HEK293 (cell line): ENCODE data around the gene PPM1N.

ENCODE experiments used
- CTCF ChIA-PET: fragments of 350-600 bp; formaldehyde crosslinking; extraction: SDS; loops from one replicate; lab custom pipeline; 2021; ENCODE audit warnings: antibody characterized with exemption; lab: Yijun Ruan, JAX
- POLR2A ChIA-PET: fragments of 300-600 bp; formaldehyde crosslinking; extraction: SDS; loops from one replicate; lab custom pipeline; 2020; ENCODE audit warnings: antibody characterized with exemption, inconsistent platforms; lab: Yijun Ruan, JAX
- H3K27ac ChIP-seq: fragments of 200-500 bp; sonication (Bioruptor generic); 2 replicates; pipeline ENCODE4 v1.5.1; 2014; ENCODE audit warnings: low read depth, low read length, control low read depth, inconsistent platforms; ENCODE audit errors: extremely low read depth
- H3K36me3 ChIP-seq, 2 experiments: fragments of 200-500 bp in 1 of 2; sonication (Bioruptor generic) in 1 of 2; 1 replicate in 1 of 2; 2 replicates in 1 of 2; pipeline ENCODE4 v1.5.1; 2014 to 2017; ENCODE audit warnings: inconsistent platforms in 2 of 2, low read length in 2 of 2; ENCODE audit not compliant: control insufficient read depth in 2 of 2, insufficient read depth in 1 of 2
- H3K4me1 ChIP-seq: fragments of 200-500 bp; sonication (Bioruptor generic); 2 replicates; pipeline ENCODE4 v1.5.1; 2014; ENCODE audit warnings: mild to moderate bottlenecking, low read length, inconsistent platforms; ENCODE audit not compliant: control insufficient read depth, insufficient read depth
- H3K4me3 ChIP-seq: 2 replicates; pipeline ENCODE4 v1.5.1; 2011; ENCODE audit warnings: low read depth, mild to moderate bottlenecking, control low read depth, low read length, moderate library complexity
- H3K9me3 ChIP-seq: fragments of 200-500 bp; sonication (Bioruptor generic); 2 replicates; pipeline ENCODE4 v1.5.1; 2014; ENCODE audit warnings: low read depth, low read length, inconsistent platforms; ENCODE audit not compliant: control insufficient read depth, insufficient read depth
- FEZF1 ChIP-seq: fragments of 450-650 bp; formaldehyde crosslinking; IDR thresholded peaks from 2 replicates; pipeline ENCODE4 v1.5.1; 2016; ENCODE audit warnings: missing biosample characterization, missing genetic modification characterization
- GLI2 ChIP-seq: fragments of 450-650 bp; formaldehyde crosslinking; IDR thresholded peaks from 2 replicates; pipeline ENCODE4; 2017; ENCODE audit warnings: missing biosample characterization, missing genetic modification characterization, low read depth, borderline replicate concordance
- GLIS1 ChIP-seq: fragments of 450-650 bp; formaldehyde crosslinking; IDR thresholded peaks from 2 replicates; pipeline ENCODE4 v1.5.1; 2016; ENCODE audit warnings: missing biosample characterization, missing genetic modification characterization
- IKZF3 ChIP-seq: fragments of 450-650 bp; IDR thresholded peaks from 2 replicates; pipeline ENCODE4 v1.5.0; 2018; ENCODE audit warnings: missing biosample characterization, mild to moderate bottlenecking, missing genetic modification characterization, moderate library complexity
- SETDB1 ChIP-seq: IDR thresholded peaks from one replicate; pipeline ENCODE4 v1.6.1; 2017; ENCODE audit warnings: mild to moderate bottlenecking, low read length, moderate library complexity, mixed read lengths; ENCODE audit not compliant: insufficient read length
- SP7 ChIP-seq: fragments of 450-650 bp; formaldehyde crosslinking; IDR thresholded peaks from 2 replicates; pipeline ENCODE4 v1.5.1; 2016; ENCODE audit warnings: missing biosample characterization, missing genetic modification characterization
- ZBTB11 ChIP-seq: fragments of 450-650 bp; formaldehyde crosslinking; conservative IDR thresholded peaks from 2 replicates; pipeline ENCODE4 v1.5.1; 2016; ENCODE audit warnings: low read depth, missing biosample characterization, missing genetic modification characterization
- ZIC2 ChIP-seq: fragments of 450-650 bp; formaldehyde crosslinking; IDR thresholded peaks from 2 replicates; pipeline ENCODE4 v1.5.1; 2016; ENCODE audit warnings: missing biosample characterization, missing genetic modification characterization
- ZNF362 ChIP-seq: fragments of 450-650 bp; formaldehyde crosslinking; IDR thresholded peaks from 2 replicates; pipeline ENCODE4 v1.5.1; 2016; ENCODE audit warnings: missing biosample characterization, missing genetic modification characterization
- ZNF366 ChIP-seq: fragments of 450-650 bp; formaldehyde crosslinking; conservative IDR thresholded peaks from 2 replicates; pipeline ENCODE4 v1.5.1; 2016; ENCODE audit warnings: missing biosample characterization, missing genetic modification characterization
- ZNF433 ChIP-seq: fragments of 450-650 bp; formaldehyde crosslinking; IDR thresholded peaks from 2 replicates; pipeline ENCODE4 v1.5.1; 2016; ENCODE audit warnings: missing biosample characterization, missing genetic modification characterization, low read depth
- ZNF571 ChIP-seq: fragments of 450-650 bp; formaldehyde crosslinking; IDR thresholded peaks from 2 replicates; pipeline ENCODE4 v1.5.0; 2017; ENCODE audit warnings: missing biosample characterization, missing genetic modification characterization
- ZNF664 ChIP-seq: fragments of 450-650 bp; formaldehyde crosslinking; IDR thresholded peaks from 2 replicates; pipeline ENCODE4 v1.5.1; 2016; ENCODE audit warnings: missing biosample characterization, missing genetic modification characterization
- TF ChIP-seq, protein P1 (sequence below): fragments of 450-650 bp; formaldehyde crosslinking; IDR thresholded peaks from 2 replicates; pipeline ENCODE4 v1.5.1; 2016; ENCODE audit warnings: missing biosample characterization, missing genetic modification characterization
- TF ChIP-seq, protein P2 (sequence below): fragments of 450-650 bp; formaldehyde crosslinking; IDR thresholded peaks from 2 replicates; pipeline ENCODE4 v1.5.1; 2017; ENCODE audit warnings: missing biosample characterization, missing genetic modification characterization

PPM1N gene

GRCh38 chr19:45477186-45477585 is 21.1 kb upstream of the PPM1N start (continued):
- TF ChIP-seq GLIS1 (tag by site-specific recombination) (no peak), ZNF571 (tag by site-specific recombination) (no peak)

GRCh38 chr19:45477713-45478453 is 20.4 kb upstream of the PPM1N start:
- no peaks in the 10 kb centered on the region for H3K36me3 ChIP-seq
- no peaks in the 10 kb centered on the region for H3K9me3 ChIP-seq
- peak overlapping the region; percentile 20 for H3K4me3 ChIP-seq
- ChIA-PET CTCF (interaction anchor here (0.6 to 8.5 kb wide), 42 partner anchors 8 to 1731 kb away, joined by 3 to 295 read pairs (median 6); partner anchors contain the start of genes FOSB, OPA3, PPP1R13L and RTN2), POLR2A (interaction anchor here (0.6 to 3.3 kb wide), 17 partner anchors 9 to 521 kb away, joined by 3 to 41 read pairs (median 5); partner anchors contain the start of genes ERCC2, FOSB and QPCTL)
- TF ChIP-seq IKZF3 (tag by site-specific recombination), result 0 out of 2 replicates have a peak, but pooled peaks have one; percentile 12
- TF ChIP-seq GLI2, result no peak
- peak; percentile 82 for TF ChIP-seq ZNF366 (tag by site-specific recombination)
- peak; percentile 39 for TF ChIP-seq ZIC2 (tag by site-specific recombination)
- TF ChIP-seq, protein P1, sequence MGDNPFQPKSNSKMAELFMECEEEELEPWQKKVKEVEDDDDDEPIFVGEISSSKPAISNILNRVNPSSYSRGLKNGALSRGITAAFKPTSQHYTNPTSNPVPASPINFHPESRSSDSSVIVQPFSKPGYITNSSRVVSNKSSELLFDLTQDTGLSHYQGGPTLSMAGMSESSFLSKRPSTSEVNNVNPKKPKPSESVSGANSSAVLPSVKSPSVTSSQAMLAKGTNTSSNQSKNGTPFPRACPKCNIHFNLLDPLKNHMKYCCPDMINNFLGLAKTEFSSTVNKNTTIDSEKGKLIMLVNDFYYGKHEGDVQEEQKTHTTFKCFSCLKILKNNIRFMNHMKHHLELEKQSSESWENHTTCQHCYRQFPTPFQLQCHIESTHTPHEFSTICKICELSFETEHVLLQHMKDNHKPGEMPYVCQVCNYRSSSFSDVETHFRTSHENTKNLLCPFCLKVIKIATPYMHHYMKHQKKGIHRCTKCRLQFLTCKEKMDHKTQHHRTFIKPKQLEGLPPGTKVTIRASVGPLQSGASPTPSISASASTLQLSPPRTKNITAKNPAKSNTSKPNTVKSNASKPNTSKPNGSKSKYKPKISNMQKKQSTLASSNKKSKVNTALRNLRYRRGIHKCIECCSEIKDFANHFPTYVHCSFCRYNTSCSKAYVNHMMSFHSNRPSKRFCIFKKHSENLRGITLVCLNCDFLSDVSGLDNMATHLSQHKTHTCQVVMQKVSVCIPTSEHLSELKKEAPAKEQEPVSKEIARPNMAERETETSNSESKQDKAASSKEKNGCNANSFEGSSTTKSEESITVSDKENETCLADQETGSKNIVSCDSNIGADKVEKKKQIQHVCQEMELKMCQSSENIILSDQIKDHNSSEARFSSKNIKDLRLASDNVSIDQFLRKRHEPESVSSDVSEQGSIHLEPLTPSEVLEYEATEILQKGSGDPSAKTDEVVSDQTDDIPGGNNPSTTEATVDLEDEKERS, result peak; percentile 35; the same call in 1 of the 2 replicates
- no peak for TF ChIP-seq SETDB1
- TF ChIP-seq ZBTB11 (tag by site-specific recombination), result no peak
- TF ChIP-seq ZNF362, result peak; percentile 34; the same call in 1 of the 2 replicates
- TF ChIP-seq ZNF433 (tag by site-specific recombination), result no peak
- TF ChIP-seq GLIS1 (tag by site-specific recombination), result peak; percentile 92
- TF ChIP-seq ZNF664 (tag by site-specific recombination), result peak; percentile 93
- TF ChIP-seq FEZF1 (tag by site-specific recombination), result peak; percentile 5; the same call in 1 of the 2 replicates
- TF ChIP-seq SP7 (tag by site-specific recombination), result peak; percentile 56; the same call in 1 of the 2 replicates
- TF ChIP-seq, protein P2, sequence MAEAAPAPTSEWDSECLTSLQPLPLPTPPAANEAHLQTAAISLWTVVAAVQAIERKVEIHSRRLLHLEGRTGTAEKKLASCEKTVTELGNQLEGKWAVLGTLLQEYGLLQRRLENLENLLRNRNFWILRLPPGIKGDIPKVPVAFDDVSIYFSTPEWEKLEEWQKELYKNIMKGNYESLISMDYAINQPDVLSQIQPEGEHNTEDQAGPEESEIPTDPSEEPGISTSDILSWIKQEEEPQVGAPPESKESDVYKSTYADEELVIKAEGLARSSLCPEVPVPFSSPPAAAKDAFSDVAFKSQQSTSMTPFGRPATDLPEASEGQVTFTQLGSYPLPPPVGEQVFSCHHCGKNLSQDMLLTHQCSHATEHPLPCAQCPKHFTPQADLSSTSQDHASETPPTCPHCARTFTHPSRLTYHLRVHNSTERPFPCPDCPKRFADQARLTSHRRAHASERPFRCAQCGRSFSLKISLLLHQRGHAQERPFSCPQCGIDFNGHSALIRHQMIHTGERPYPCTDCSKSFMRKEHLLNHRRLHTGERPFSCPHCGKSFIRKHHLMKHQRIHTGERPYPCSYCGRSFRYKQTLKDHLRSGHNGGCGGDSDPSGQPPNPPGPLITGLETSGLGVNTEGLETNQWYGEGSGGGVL (tag by site-specific recombination), result peak; percentile 79; the same call in 1 of the 2 replicates
- H3K4me1 ChIP-seq, result no peaks in the 10 kb centered on the region
- no peak overlapping the region for H3K27ac ChIP-seq
